Measurements from ENCODE around the gene CCDC107.

DNA sequence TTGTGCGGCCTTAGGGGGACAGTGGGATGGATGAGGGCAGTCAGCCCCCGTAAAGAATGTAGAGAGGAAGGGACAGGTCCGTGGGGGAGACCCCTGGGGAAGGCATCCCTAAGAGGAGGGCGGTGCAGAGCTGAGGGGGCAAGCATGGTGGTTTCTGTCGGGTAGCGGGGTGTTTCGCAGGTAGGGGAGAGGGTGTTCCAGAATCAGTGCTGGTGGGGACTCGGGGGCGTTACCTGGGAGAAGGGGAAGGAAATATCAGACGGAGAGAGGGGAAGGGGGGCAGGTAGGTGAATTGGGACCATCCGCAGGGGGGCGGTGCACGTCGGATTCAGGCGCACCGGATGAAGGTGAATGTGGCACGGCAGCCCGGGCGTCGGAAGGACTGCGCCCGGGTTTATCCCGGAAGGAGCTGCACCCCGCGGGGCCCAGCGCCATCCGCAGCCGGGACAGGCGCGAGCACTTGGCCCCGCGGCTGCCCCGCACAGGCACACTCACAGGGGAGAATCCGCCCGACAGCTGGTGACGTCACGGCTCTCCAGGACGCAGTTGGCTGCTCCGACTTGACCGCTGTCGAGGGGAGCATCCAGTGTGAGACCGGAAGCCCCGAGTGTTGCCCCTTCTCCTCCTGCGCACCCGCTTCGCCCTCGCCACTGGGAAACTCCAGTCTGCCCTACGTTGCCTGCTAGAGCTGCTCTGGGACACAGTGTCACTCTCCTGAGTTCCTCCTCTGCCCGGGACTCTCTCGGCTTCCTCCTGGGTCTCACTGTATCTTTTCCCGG, 41.2 kb upstream of the CCDC107 start:
- TF ChIP-seq DDX20 (tag; IDR thresholded peaks at IDR 0.05; ENCODE audit: low read depth) (no peak), NR2C2 (CRISPR knock-in tag; IDR thresholded peaks at IDR 0.05) (no peak), NR2C2 (tag; IDR thresholded peaks at IDR 0.05) (no peak), PHB2 (IDR thresholded peaks at IDR 0.05; ENCODE audit: low read depth) (no peak)
- TF ChIP-seq, protein P1, sequence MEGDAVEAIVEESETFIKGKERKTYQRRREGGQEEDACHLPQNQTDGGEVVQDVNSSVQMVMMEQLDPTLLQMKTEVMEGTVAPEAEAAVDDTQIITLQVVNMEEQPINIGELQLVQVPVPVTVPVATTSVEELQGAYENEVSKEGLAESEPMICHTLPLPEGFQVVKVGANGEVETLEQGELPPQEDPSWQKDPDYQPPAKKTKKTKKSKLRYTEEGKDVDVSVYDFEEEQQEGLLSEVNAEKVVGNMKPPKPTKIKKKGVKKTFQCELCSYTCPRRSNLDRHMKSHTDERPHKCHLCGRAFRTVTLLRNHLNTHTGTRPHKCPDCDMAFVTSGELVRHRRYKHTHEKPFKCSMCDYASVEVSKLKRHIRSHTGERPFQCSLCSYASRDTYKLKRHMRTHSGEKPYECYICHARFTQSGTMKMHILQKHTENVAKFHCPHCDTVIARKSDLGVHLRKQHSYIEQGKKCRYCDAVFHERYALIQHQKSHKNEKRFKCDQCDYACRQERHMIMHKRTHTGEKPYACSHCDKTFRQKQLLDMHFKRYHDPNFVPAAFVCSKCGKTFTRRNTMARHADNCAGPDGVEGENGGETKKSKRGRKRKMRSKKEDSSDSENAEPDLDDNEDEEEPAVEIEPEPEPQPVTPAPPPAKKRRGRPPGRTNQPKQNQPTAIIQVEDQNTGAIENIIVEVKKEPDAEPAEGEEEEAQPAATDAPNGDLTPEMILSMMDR (IDR thresholded peaks at IDR 0.05 in 2 of 3, conservative IDR thresholded peaks at IDR 0.05 in 1 of 3; ENCODE audit: insufficient read depth in 2 of 3, low read depth in 1 of 3, low read length in 3 of 3) = no peak
- TF ChIP-seq, protein P2, sequence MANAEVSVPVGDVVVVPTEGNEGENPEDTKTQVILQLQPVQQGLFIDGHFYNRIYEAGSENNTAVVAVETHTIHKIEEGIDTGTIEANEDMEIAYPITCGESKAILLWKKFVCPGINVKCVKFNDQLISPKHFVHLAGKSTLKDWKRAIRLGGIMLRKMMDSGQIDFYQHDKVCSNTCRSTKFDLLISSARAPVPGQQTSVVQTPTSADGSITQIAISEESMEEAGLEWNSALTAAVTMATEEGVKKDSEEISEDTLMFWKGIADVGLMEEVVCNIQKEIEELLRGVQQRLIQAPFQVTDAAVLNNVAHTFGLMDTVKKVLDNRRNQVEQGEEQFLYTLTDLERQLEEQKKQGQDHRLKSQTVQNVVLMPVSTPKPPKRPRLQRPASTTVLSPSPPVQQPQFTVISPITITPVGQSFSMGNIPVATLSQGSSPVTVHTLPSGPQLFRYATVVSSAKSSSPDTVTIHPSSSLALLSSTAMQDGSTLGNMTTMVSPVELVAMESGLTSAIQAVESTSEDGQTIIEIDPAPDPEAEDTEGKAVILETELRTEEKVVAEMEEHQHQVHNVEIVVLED (CRISPR knock-in tag; IDR thresholded peaks at IDR 0.05) = no peak

Measured in K562 (cell line).